NCI-H146 treated with DMSO at 0.1 percent for 48 hours (cell line): Measurements from ENCODE around the gene GRM7.

ENCODE experiments used
- DNase-seq: peaks from one replicate; lab custom pipeline; 2025; ENCODE audit not compliant: unreplicated experiment; lab: John Stamatoyannopoulos, UW

The GRM7 gene

GRCh38 chr3:7697548-7697947 is 836.6 kb downstream of the GRM7 start:
- DNase-seq = no peak

DNA sequence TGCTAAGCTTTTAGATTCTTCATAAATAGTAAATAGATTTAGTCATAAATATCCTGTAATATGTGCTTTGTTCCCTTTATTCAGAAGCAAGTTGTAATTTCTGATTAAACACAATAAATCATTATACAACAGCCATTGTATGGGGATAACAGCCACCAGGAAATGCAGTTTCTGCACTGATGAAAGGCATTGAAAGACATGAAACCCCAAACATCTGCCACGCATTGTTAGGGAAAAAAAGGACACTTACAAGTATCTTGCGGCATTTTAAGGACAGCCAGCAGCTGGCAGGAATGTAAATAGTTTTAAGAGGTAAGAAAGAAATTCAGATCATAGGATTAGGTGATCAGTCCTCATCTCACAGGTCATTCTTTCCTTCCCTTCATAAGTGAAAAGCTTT is 839.6 kb downstream of the GRM7 start:
- peak; percentile 20 for DNase-seq

- DNase-seq = no peak
Observed at GRCh38 chr3:7700977-7701376, 840.1 kb downstream of the GRM7 start.

DNA sequence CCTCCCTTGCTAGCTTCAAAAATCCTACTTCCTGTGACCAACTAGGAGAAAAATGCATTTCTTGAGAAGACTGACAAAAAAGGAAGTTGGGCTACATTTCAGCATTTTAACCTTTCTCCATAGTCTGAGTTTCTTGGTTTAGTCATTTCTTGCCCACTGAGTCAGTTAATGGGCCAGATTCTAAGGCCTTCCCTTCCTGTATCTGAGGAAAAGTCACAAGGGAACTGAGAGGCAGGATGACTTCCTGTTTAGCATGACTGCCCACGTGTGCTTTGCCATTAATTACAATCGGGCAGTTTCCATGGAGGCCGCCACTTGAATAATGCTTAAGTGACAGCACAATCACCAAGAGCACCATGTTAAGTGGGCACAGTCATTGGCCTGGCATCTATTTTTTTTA is 846.3 kb downstream of the GRM7 start:
- no peak for DNase-seq

GRCh38 chr3:7709376-7710082 is 848.6 kb downstream of the GRM7 start:
- DNase-seq = no peak

DNA sequence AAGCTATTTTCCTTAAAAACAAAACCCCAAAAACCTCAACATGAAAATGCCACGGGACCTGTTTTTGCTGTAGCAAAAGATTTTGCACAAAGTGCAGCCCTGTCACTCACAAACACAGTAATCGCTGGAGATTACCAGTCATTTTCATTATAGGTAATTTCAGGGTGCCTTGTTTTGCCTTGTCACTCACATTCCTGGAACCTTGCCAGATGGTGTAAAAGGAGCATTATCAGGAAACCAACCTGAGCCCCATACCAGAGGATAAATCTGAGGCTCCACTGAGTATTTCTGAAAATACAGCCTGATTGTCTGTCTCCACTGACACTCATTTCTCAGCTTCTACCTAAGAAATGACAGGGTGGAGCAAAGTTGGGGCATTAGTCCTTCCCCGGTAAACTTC is 849.4 kb downstream of the GRM7 start:
- DNase-seq = peak; percentile 2

DNA sequence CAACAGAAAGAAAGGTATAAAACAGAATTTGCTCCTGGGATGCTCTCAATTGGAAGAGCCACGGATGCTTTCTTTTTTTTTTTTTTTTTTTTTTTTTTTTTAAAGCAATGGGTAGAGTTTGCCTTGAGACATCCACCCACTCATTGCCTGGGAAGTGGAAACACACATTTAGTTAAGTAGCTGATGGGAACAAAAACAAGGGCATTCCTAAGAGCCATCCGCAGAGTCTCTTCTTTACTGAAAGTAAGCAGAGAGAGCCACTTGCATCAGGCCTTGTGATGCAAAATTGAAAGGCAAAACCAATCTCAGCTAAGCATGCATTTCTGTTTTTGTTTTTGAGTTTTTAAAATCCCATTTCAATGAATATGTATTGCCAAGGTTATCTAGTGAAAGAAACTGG is 852.8 kb downstream of the GRM7 start:
- DNase-seq = no peak

DNA sequence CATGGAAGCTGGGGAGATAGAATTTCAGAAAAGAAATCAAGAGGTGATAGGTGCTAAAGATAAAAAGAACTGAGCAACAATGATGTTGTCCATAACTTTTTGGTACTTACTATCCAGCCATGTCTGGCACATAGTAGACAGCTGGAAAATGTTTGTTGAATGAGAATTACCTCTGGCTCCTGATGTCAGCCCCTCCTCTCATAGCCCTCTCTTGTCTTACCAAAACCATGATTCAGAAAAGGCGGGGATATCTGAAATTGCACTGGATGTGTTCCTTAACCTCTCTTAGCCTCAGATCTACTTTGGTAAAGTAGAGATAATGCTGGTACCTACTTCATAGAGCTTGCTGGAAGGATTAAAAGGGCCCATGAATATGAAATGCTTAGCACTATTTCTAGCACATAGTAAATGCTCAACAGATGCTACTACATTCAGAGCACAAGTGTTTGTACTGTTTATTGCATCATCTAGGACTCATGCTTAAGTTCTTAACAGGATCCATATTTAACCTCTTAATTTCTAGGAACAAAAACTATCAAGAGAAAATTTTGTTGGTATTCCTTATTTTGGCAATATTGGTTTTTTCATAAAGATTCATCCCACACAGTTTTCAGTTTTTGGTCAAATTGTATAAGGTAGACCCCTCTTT is 859.9 kb downstream of the GRM7 start:
- DNase-seq = no peak

DNA sequence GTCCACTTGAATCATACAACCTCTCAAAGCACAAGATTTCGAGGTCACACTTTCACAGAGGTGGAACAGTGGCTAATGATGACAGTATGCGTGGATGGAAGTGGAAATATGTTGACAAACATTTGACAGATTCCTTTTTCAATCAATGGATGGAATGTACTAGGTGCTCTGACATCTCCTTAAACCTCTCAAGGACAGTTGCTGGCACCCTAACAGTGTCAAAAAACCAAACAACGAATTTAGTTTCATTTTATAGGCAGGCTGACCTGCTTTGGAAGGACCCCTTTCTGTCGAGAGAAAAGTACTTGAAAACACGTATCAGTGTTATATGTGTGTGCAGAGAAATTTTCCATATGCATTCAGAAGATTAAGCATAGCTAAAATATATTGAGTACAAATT is 861.0 kb downstream of the GRM7 start:
- DNase-seq = no peak

- no peak for DNase-seq
Observed at GRCh38 chr3:7728566-7729519, 867.9 kb downstream of the GRM7 start.

GRCh38 chr3:7733933-7734332 is 873.0 kb downstream of the GRM7 start:
- no peak for DNase-seq

DNA sequence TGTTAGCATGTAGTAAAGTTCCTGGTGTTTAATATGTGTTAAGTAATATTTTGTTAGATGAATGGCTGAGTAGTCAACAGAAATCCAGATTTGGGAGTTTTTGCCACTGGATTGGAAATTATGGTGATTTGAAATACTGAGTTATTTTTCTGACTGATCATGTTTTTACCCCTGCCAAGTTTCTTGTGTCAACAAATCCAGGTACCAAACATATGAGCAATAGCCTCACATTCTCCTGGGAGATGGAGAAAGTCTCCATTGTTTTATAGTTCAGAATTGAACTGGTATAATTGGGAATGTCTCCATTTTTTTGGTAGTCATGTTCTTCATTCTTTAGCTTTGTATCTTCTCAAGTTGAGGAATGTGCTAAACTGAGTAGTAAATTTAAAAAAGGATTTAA is 873.5 kb downstream of the GRM7 start:
- no peak for DNase-seq

- no peak for DNase-seq
Observed at GRCh38 chr3:7737263-7737662, 876.3 kb downstream of the GRM7 start.

DNA sequence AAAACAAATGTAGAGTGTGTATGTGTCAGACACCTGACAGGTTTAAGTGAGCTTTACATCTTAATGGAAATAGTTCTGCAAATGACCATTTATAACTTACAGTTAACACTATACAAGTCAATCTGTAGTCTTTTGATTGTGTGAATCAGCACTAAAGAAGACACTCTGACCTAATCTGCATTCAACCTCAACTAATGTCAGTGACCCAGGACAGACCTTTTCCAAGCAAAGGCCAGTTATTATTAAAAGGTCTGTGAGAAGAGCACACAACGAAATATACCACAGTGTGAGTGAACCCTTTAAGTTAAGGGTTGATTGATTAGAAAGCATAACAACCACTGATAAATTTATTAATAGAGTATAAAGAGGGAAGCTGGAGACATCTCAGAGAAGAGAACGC is 878.8 kb downstream of the GRM7 start:
- DNase-seq = no peak

GRCh38 chr3:7740458-7740857 is 879.5 kb downstream of the GRM7 start:
- no peak for DNase-seq

GRCh38 chr3:7744850-7745249 is 883.9 kb downstream of the GRM7 start:
- peak; percentile 31 for DNase-seq

- no peak for DNase-seq
Observed at GRCh38 chr3:7745711-7746110, 884.8 kb downstream of the GRM7 start.

DNA sequence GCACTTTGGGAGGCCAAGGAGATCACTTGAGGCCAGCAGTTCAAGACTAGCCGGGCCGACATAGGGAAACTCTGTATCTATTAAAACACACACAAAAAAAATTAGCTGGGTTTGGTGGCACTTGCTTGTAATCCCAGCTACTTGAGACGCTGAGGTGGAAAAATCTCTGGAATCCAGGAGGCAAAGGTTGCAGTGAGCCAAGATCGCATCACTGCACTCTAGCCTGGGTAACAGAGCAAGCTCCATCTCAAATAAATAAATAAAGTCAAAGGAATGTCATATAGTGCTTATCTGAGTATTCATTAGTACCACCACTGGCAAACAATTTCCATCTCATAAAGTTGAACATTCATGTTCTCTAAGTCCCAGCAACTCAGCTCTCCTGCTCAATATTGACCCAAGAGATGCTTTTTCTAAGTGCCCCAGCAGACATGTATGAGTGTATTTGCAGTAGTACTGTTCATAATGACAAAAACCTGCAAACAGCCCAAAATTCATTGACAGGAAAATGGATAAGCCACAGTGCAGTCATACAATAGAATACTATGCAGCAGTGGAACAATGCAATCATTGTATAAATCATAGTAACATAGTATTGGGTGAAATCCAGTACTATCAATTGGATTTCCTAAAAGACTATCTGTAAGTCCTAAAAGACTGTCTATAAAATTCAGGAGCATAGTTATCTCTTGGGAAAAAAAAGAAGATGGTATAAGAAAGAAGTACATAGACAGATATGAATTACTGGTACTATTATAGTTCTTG is 889.2 kb downstream of the GRM7 start:
- no peak for DNase-seq

GRCh38 chr3:7752005-7752404 is 891.1 kb downstream of the GRM7 start:
- DNase-seq = no peak

- no peak for DNase-seq
Observed at GRCh38 chr3:7754653-7755441, 893.9 kb downstream of the GRM7 start.
